ENCODE data around the gene SLC4A3. TPM values are rescaled to one million over a fixed set of nuclear protein-coding genes. Genes with fewer than 3 reads are reported as not detected.

SLC4A3 gene
- total RNA-seq, 4 donors from 2014 or later = 2.3 to 29.4 (median 3.5) TPM

DNA sequence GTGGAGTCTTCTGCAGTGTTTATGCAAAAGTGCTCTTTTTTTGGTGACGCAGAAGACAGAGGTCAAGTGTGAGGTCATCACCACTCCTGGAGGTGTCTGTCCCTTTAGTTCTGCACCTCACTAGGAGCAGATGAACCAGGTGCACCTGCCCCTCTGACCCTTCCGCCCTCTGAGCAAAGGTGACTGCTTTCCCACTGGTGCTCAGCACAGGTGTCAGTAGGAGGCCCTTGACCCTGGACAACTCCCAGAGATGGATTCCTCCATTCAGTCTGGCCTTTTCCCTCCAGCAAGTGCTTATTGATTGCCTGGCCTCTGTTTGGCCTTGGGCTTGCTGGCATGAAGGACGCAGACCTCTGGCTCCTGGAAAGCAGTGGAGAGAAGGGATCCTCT lies 8.7 kb upstream of the SLC4A3 start:
- intact Hi-C loops (cut with DNase I; ENCODE audit: low total_unique reads) = no loop called here
- no peak overlapping the region for H3K4me3 ChIP-seq

DNA sequence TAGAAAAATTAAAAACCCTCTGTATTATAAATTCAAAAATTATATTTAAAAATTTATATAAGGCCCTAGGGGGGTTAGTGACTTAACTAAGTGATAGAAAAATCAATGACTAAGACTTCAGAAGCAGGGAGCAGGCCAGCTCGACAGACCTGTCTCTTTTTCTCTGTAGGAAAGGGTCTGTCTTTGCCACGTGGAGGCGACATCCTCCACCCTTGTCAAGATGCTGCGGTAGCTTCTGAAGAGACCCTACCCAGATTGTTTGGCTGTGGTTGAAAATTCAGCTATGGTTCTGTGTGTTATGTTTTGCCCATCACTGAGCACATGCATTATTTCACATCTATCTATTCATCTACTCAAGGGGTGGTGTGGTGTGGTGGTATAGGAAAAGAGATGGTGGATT lies 8.2 kb upstream of the SLC4A3 start:
- no peak overlapping the region for H3K27ac ChIP-seq
- H3K4me3 ChIP-seq = no peak overlapping the region
- no peaks in the 10 kb centered on the region for H3K27me3 ChIP-seq
- no peaks in the 10 kb centered on the region for H3K9me3 ChIP-seq
- TF ChIP-seq, protein P1, sequence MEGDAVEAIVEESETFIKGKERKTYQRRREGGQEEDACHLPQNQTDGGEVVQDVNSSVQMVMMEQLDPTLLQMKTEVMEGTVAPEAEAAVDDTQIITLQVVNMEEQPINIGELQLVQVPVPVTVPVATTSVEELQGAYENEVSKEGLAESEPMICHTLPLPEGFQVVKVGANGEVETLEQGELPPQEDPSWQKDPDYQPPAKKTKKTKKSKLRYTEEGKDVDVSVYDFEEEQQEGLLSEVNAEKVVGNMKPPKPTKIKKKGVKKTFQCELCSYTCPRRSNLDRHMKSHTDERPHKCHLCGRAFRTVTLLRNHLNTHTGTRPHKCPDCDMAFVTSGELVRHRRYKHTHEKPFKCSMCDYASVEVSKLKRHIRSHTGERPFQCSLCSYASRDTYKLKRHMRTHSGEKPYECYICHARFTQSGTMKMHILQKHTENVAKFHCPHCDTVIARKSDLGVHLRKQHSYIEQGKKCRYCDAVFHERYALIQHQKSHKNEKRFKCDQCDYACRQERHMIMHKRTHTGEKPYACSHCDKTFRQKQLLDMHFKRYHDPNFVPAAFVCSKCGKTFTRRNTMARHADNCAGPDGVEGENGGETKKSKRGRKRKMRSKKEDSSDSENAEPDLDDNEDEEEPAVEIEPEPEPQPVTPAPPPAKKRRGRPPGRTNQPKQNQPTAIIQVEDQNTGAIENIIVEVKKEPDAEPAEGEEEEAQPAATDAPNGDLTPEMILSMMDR (IDR thresholded peaks at IDR 0.05) = no peak
- H3K36me3 ChIP-seq = no peaks in the 10 kb centered on the region
- no peak for DNase-seq
- H3K4me1 ChIP-seq = no peaks in the 10 kb centered on the region
- intact Hi-C loops (cut with DNase I; ENCODE audit: low total_unique reads) = no loop called here

More for the DNA sequence above, 8.7 kb upstream of the SLC4A3 start:
- H3K27me3 ChIP-seq = no peaks in the 10 kb centered on the region
- no peaks in the 10 kb centered on the region for H3K36me3 ChIP-seq
- no peak overlapping the region for H3K27ac ChIP-seq
- no peaks in the 10 kb centered on the region for H3K4me1 ChIP-seq
- no peak for DNase-seq
- no peaks in the 10 kb centered on the region for H3K9me3 ChIP-seq
- TF ChIP-seq POLR2A (IDR thresholded peaks at IDR 0.05) = no peak
- TF ChIP-seq, protein P1 (IDR thresholded peaks at IDR 0.05) = no peak

DNA sequence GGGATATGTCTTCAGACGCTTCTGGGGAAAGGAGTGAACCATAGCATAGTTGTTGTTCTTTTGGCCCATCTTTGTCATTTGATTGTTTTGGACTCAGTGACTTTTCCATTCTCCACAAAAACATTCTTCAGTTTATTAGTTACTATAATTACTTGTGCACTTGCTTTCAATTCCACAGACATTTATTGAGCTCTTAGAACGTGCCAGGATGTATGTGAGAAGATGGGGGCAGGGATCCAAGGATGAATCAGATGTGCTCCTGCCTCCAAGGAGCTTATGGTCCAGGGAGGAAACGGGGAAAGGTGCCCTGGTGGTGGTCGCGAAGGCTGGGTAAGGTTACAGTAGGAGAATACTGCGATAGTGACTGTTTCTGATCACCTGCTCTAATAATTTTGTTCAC lies 6.9 kb upstream of the SLC4A3 start:
- Histone ChIP-seq H3K4me1 (no peaks in the 10 kb centered on the region), H3K4me3 (no peak overlapping the region), H3K9me3 (no peaks in the 10 kb centered on the region), H3K27me3 (no peaks in the 10 kb centered on the region), H3K36me3 (no peaks in the 10 kb centered on the region), H3K27ac (no peak overlapping the region)
- DNase-seq = no peak
- intact Hi-C loops (cut with DNase I; ENCODE audit: low total_unique reads) = no loop called here
- TF ChIP-seq, protein P1 (IDR thresholded peaks at IDR 0.05) = no peak
- TF ChIP-seq POLR2A (IDR thresholded peaks at IDR 0.05) = no peak

DNA sequence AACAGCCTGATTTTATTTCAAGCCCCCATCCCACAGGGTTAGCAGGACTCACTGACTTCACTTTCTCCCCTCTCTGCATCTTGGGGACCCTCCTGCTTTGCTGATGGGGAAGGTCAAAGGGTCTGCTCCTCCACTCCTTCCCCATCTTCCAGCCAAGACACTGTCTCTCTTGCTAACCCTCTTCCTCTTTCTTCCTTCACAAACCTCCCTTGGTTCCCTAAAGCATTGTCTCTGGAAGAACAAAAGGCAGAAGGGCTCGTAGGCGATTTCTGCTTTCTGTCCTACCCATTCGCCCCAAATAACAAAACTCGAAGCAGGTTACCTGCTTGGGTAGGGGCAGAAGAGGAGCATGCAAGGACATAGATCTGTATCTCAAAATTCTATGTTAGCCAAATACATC lies 5.5 kb upstream of the SLC4A3 start:
- H3K4me3 ChIP-seq = no peak overlapping the region
- no peaks in the 10 kb centered on the region for H3K4me1 ChIP-seq
- no peak for DNase-seq
- no peak overlapping the region for H3K27ac ChIP-seq
- H3K27me3 ChIP-seq = no peaks in the 10 kb centered on the region
- intact Hi-C loops (cut with DNase I; ENCODE audit: low total_unique reads) = no loop called here
- H3K9me3 ChIP-seq = no peaks in the 10 kb centered on the region
- TF ChIP-seq, protein P1 (IDR thresholded peaks at IDR 0.05) = no peak
- TF ChIP-seq POLR2A (IDR thresholded peaks at IDR 0.05) = no peak
- no peaks in the 10 kb centered on the region for H3K36me3 ChIP-seq

DNA sequence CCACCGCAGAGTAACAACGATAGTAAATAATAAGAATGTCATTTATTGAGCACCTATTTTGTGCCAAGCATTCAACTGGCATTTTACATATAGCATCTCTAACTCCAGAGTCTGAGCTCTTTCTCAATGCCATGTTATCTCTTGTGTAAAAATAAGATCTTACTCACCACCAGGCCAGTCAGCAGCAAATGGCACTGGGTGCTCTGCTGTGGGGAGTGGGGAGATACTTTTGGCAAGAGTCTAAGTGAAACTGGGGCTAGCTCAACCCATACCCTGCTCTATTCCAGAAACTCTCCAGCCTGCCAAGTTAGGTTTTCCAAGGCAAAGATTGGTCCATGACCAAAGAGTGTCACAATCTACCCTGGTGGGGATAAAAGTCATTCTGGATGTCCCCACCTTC lies 5.0 kb upstream of the SLC4A3 start:
- TF ChIP-seq POLR2A (IDR thresholded peaks at IDR 0.05) = no peak
- TF ChIP-seq, protein P1 (IDR thresholded peaks at IDR 0.05) = no peak
- Histone ChIP-seq H3K4me1 (no peaks in the 10 kb centered on the region), H3K9me3 (no peaks in the 10 kb centered on the region), H3K27ac (no peak overlapping the region), H3K4me3 (no peak overlapping the region), H3K36me3 (no peaks in the 10 kb centered on the region), H3K27me3 (no peaks in the 10 kb centered on the region)
- intact Hi-C loops (cut with DNase I; ENCODE audit: low total_unique reads) = no loop called here
- DNase-seq = no peak

All from uterus (tissue), 4 donors.